NCI-H226 (cell line): Measurements from ENCODE around the gene PLEKHA6.
"Not testable (repeated sequence)": the region's sequence is repeated elsewhere in the genome, so short reads cannot be mapped to it uniquely, and the experiment has no call there.

ENCODE experiments used
- DNase-seq: peaks from one replicate; pipeline ENCODE4 v3.0.0-alpha.2; 2015

The PLEKHA6 gene

GRCh38 chr1:204335085-204335484 lies 24.6 kb downstream of the PLEKHA6 start:
- DNase-seq, result no peak

GRCh38 chr1:204334455-204334854 lies 25.3 kb downstream of the PLEKHA6 start:
- no peak for DNase-seq

GRCh38 chr1:204333427-204333826 lies 26.3 kb downstream of the PLEKHA6 start:
- no peak for DNase-seq

GRCh38 chr1:204331847-204332487 lies 27.8 kb downstream of the PLEKHA6 start:
- no peak for DNase-seq

GRCh38 chr1:204331275-204331674 lies 28.5 kb downstream of the PLEKHA6 start:
- DNase-seq, result no peak

- DNase-seq, result not testable (repeated sequence)
Measured at GRCh38 chr1:204327870-204328269, 31.9 kb downstream of the PLEKHA6 start.

GRCh38 chr1:204327359-204327758 lies 32.4 kb downstream of the PLEKHA6 start:
- DNase-seq, result no peak

GRCh38 chr1:204326771-204327300 lies 32.9 kb downstream of the PLEKHA6 start:
- no peak for DNase-seq

GRCh38 chr1:204325944-204326343 lies 33.8 kb downstream of the PLEKHA6 start:
- no peak for DNase-seq

- DNase-seq, result peak; percentile 49
Measured at GRCh38 chr1:204323887-204324286, 35.8 kb downstream of the PLEKHA6 start.

- no peak for DNase-seq
Measured at GRCh38 chr1:204322339-204322868, 37.3 kb downstream of the PLEKHA6 start.

- DNase-seq, result no peak
Measured at GRCh38 chr1:204321665-204322064, 38.1 kb downstream of the PLEKHA6 start.

- DNase-seq, result no peak
Measured at GRCh38 chr1:204321051-204321450, 38.7 kb downstream of the PLEKHA6 start.

- DNase-seq, result peak; percentile 92
Measured at GRCh38 chr1:204320382-204320804, 39.3 kb downstream of the PLEKHA6 start.

GRCh38 chr1:204319462-204319861 lies 40.3 kb downstream of the PLEKHA6 start:
- peak; percentile 92 for DNase-seq

- no peak for DNase-seq
Measured at GRCh38 chr1:204319027-204319426, 40.7 kb downstream of the PLEKHA6 start.

GRCh38 chr1:204318324-204318723 lies 41.4 kb downstream of the PLEKHA6 start:
- no peak for DNase-seq

GRCh38 chr1:204317170-204317569 lies 42.6 kb downstream of the PLEKHA6 start:
- DNase-seq, result no peak

- DNase-seq, result no peak
Measured at GRCh38 chr1:204316164-204316563, 43.6 kb downstream of the PLEKHA6 start.

GRCh38 chr1:204314893-204315658 lies 44.7 kb downstream of the PLEKHA6 start:
- no peak for DNase-seq

- DNase-seq, result no peak
Measured at GRCh38 chr1:204314171-204314892, 45.4 kb downstream of the PLEKHA6 start.

GRCh38 chr1:204313675-204314074 lies 46.1 kb downstream of the PLEKHA6 start:
- DNase-seq, result no peak

- not testable (repeated sequence) for DNase-seq
Measured at GRCh38 chr1:204310970-204311369, 48.8 kb downstream of the PLEKHA6 start.
